ENCODE measurements around the gene DYNC1LI1.

Gene DYNC1LI1

DNA sequence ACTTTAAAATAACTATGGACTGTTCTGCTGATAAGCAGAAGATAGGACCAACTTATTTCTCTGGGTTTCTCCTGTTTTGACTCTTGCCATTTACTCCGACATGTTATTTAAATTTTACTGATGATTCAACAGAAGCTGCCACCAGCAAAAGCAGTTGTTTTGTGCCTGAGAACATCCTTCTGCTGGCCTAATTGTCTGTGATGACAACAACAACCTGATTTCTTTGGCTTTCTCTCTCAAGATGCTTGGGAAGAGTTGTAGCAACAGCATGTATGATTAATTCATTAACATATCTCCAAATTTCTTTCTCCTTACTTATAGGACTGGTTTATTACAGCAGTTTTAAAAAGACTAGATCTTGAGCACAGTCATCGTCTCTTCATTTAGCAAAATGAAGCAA lies 36.9 kb upstream of the DYNC1LI1 start:
- H3K4me3 ChIP-seq (ENCODE audit: control insufficient read depth, low read depth, low read length): no peak overlapping the region
- no peak for DNase-seq (ENCODE audit: low read depth)
- TF ChIP-seq, protein P1, sequence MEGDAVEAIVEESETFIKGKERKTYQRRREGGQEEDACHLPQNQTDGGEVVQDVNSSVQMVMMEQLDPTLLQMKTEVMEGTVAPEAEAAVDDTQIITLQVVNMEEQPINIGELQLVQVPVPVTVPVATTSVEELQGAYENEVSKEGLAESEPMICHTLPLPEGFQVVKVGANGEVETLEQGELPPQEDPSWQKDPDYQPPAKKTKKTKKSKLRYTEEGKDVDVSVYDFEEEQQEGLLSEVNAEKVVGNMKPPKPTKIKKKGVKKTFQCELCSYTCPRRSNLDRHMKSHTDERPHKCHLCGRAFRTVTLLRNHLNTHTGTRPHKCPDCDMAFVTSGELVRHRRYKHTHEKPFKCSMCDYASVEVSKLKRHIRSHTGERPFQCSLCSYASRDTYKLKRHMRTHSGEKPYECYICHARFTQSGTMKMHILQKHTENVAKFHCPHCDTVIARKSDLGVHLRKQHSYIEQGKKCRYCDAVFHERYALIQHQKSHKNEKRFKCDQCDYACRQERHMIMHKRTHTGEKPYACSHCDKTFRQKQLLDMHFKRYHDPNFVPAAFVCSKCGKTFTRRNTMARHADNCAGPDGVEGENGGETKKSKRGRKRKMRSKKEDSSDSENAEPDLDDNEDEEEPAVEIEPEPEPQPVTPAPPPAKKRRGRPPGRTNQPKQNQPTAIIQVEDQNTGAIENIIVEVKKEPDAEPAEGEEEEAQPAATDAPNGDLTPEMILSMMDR (IDR thresholded peaks at IDR 0.05; ENCODE audit: control insufficient read depth, insufficient read depth, low read depth, low read length, missing control alignments): no peak

GRCh38 chr3:32606960-32607359 lies 36.3 kb upstream of the DYNC1LI1 start:
- DNase-seq (ENCODE audit: low read depth): no peak
- no peak overlapping the region for H3K4me3 ChIP-seq (ENCODE audit: control insufficient read depth, low read depth, low read length)
- TF ChIP-seq, protein P1 (IDR thresholded peaks at IDR 0.05; ENCODE audit: control insufficient read depth, insufficient read depth, low read depth, low read length, missing control alignments): no peak

- DNase-seq (ENCODE audit: low read depth): no peak
- H3K4me3 ChIP-seq (ENCODE audit: control insufficient read depth, low read depth, low read length): no peak overlapping the region
- TF ChIP-seq, protein P1 (IDR thresholded peaks at IDR 0.05; ENCODE audit: control insufficient read depth, insufficient read depth, low read depth, low read length, missing control alignments): no peak
Measured at GRCh38 chr3:32606277-32606676, 35.6 kb upstream of the DYNC1LI1 start.

GRCh38 chr3:32603064-32603463 lies 32.4 kb upstream of the DYNC1LI1 start:
- TF ChIP-seq, protein P1 (IDR thresholded peaks at IDR 0.05; ENCODE audit: control insufficient read depth, insufficient read depth, low read depth, low read length, missing control alignments): no peak
- no peak for DNase-seq (ENCODE audit: low read depth)
- H3K4me3 ChIP-seq (ENCODE audit: control insufficient read depth, low read depth, low read length): no peak overlapping the region

- TF ChIP-seq, protein P1 (IDR thresholded peaks at IDR 0.05; ENCODE audit: control insufficient read depth, insufficient read depth, low read depth, low read length, missing control alignments): no peak
Measured at GRCh38 chr3:32602206-32602605, 31.5 kb upstream of the DYNC1LI1 start.

DNA sequence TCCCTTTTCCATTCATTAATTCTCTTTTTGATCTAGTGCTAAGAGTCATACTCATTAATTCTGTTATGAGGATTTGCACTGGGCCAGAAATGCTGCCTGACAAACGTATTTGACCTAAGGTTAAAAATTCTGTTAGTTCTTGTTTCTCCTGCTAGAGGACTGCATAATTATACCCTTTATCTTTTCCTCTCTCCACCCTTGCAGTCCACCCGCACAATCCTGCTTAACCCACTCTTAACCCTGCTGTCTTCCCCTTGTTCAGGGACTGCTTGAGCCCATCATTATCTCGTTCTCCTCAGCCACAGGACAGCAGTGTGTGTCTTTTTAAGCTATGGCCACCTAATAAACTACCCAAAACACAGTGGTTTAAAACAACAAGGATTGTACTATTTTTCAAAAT lies 31.1 kb upstream of the DYNC1LI1 start:
- no peak overlapping the region for H3K4me3 ChIP-seq (ENCODE audit: control insufficient read depth, low read depth, low read length)
- TF ChIP-seq, protein P1 (IDR thresholded peaks at IDR 0.05; ENCODE audit: control insufficient read depth, insufficient read depth, low read depth, low read length, missing control alignments): no peak
- no peak for DNase-seq (ENCODE audit: low read depth)

More at GRCh38 chr3:32602206-32602605, 31.5 kb upstream of the DYNC1LI1 start:
- no peak for DNase-seq (ENCODE audit: low read depth)
- H3K4me3 ChIP-seq (ENCODE audit: control insufficient read depth, low read depth, low read length): no peak overlapping the region

DNA sequence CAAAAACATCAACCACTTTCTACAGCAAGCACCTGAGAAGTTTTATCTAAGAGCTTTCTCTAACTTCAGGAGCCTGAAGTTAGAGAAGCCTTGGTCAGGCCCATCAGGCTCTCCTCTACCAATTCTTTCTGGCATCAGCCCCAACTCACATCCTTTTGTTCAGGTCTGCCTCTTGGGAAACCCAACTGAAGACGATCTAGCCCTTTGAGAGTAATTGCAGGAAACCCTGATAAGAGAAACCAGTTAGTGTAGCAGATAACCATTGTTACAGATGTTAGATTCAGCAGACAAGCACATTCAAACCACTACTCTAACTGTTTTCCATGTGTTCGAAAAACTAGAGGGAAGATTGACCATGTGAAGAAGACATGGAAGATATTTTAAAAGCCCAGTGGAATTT lies 27.0 kb upstream of the DYNC1LI1 start:
- DNase-seq (ENCODE audit: low read depth): no peak
- TF ChIP-seq, protein P1 (IDR thresholded peaks at IDR 0.05; ENCODE audit: control insufficient read depth, insufficient read depth, low read depth, low read length, missing control alignments): no peak
- H3K4me3 ChIP-seq (ENCODE audit: control insufficient read depth, low read depth, low read length): no peak overlapping the region

Measured in AG09309 (cell line).